Skeletal muscle cell (primary cell): Measurements from ENCODE around the gene SARS1.

Experiments used
- DNase-seq: peaks from one replicate; pipeline ENCODE4 v3.0.0-alpha.2; 2010; ENCODE audit warnings: low read depth
- H3K4me3 ChIP-seq: 2 replicates; pipeline ENCODE4 v1.5.1; 2011; ENCODE audit warnings: low read depth, mild to moderate bottlenecking, control low read depth, low read length, moderate library complexity

Gene SARS1

GRCh38 chr1:109247401-109248365 is 34.0 kb downstream of the SARS1 start:
- DNase-seq, result no peak
- no peak overlapping the region for H3K4me3 ChIP-seq

DNA sequence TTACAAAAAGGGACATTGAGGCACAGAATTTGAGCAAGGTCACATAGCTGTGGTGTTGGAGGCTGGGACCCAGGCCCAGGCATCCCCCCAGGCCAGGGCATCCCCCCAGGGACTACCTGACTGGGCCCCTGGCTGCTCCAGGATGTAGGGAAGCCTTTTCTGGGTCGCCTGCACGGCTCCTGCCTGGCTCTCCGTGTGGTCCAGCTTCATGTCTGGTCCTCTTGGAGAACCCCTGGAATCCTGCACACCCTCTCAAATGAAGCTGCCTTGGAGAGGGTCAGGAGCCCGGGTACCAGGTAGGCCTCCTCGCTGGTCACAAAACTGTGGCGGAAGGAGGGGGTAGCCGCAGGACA is 34.7 kb downstream of the SARS1 start:
- H3K4me3 ChIP-seq, result no peak overlapping the region
- no peak for DNase-seq

- peak within 1 kb of the TSS; percentile 41 for H3K4me3 ChIP-seq
- no peak for DNase-seq
Measured at GRCh38 chr1:109248797-109249629, 35.3 kb downstream of the SARS1 start, which contains the start of gene CELSR2. TSS of gene CELSR2 (plus strand) at chr1:109249539. CDS start at chr1:109250080, 541 bp downstream.

DNA sequence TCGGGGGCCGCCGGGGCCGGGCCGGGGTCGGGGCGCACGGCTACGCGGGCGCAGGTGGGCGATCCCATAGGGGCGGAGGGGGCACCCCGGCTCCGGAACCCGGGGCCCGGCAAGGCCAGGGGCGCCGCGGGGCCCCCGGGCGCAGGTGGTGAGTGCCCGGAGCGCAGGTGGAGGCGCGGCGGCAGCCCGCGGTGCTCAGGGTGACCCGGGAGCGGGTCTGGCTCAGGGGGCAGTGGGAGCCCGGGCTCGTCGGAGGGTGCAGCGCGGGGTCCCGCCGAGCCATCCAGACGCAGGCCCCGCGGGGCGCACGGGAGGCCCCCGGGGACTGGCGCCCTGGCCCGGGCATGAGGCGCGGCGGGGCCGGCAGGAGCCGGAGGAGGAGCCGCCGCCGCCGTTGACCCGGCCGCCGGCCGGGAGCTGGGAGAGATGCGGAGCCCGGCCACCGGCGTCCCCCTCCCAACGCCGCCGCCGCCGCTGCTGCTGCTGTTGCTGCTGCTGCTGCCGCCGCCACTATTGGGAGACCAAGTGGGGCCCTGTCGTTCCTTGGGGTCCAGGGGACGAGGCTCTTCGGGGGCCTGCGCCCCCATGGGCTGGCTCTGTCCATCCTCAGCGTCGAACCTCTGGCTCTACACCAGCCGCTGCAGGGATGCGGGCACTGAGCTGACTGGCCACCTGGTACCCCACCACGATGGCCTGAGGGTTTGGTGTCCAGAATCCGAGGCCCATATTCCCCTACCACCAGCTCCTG is 36.1 kb downstream of the SARS1 start:
- H3K4me3 ChIP-seq, result peak overlapping the region; percentile 41
- no peak for DNase-seq

DNA sequence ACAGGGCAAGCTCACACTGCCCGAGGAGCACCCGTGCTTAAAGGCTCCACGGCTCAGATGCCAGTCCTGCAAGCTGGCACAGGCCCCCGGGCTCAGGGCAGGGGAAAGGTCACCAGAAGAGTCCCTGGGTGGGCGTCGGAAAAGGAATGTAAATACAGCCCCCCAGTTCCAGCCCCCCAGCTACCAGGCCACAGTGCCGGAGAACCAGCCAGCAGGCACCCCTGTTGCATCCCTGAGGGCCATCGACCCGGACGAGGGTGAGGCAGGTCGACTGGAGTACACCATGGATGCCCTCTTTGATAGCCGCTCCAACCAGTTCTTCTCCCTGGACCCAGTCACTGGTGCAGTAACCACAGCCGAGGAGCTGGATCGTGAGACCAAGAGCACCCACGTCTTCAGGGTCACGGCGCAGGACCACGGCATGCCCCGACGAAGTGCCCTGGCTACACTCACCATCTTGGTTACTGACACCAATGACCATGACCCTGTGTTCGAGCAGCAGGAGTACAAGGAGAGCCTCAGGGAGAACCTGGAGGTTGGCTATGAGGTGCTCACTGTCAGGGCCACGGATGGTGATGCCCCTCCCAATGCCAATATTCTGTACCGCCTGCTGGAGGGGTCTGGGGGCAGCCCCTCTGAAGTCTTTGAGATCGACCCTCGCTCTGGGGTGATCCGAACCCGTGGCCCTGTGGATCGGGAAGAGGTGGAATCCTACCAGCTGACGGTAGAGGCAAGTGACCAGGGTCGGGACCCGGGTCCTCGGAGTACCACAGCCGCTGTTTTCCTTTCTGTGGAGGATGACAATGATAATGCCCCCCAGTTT is 36.9 kb downstream of the SARS1 start:
- H3K4me3 ChIP-seq, result no peak overlapping the region
- DNase-seq, result no peak

DNA sequence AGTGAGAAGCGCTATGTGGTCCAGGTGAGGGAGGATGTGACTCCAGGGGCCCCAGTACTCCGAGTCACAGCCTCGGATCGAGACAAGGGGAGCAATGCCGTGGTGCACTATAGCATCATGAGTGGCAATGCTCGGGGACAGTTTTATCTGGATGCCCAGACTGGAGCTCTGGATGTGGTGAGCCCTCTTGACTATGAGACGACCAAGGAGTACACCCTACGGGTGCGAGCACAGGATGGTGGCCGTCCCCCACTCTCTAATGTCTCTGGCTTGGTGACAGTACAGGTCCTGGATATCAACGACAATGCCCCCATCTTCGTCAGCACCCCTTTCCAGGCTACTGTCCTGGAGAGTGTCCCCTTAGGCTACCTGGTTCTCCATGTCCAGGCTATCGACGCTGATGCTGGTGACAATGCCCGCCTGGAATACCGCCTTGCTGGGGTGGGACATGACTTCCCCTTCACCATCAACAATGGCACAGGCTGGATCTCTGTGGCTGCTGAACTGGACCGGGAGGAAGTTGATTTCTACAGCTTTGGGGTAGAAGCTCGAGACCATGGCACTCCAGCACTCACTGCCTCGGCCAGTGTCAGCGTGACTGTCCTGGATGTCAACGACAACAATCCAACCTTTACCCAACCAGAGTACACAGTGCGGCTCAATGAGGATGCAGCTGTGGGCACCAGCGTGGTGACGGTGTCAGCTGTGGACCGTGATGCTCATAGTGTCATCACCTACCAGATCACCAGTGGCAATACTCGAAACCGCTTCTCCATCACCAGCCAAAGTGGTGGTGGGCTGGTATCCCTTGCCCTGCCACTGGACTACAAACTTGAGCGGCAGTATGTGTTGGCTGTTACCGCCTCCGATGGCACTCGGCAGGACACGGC is 37.8 kb downstream of the SARS1 start:
- DNase-seq, result no peak
- H3K4me3 ChIP-seq, result no peak overlapping the region

GRCh38 chr1:109252167-109252892 is 38.6 kb downstream of the SARS1 start:
- H3K4me3 ChIP-seq, result no peak overlapping the region
- no peak for DNase-seq

DNA sequence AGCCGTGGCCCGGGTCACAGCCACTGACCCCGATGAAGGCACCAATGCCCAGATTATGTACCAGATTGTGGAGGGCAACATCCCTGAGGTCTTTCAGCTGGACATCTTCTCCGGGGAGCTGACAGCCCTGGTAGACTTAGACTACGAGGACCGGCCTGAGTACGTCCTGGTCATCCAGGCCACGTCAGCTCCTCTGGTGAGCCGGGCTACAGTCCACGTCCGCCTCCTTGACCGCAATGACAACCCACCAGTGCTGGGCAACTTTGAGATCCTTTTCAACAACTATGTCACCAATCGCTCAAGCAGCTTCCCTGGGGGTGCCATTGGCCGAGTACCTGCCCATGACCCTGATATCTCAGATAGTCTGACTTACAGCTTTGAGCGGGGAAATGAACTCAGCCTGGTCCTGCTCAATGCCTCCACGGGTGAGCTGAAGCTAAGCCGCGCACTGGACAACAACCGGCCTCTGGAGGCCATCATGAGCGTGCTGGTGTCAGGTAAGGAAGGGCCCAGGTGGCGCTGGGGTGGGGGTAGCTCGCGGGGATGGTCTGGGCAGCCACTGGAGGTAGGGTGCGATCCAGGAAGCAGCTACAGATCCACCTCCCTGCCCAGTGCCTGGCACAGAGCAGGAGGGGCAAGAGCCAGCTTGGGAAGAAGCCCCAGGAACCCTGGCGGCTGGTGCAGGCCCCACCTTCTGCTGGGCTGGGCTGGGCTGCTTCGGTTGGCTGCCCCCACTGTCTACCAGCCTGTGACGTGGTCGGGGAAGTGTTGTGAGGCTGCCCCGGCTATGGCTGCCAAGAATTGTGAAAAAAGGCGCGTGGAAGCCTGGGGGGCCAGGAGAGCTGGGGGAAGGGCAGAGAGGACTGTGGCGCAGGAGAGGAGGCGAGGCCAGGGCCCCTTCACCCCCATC is 39.4 kb downstream of the SARS1 start:
- H3K4me3 ChIP-seq, result no peak overlapping the region
- DNase-seq, result no peak

DNA sequence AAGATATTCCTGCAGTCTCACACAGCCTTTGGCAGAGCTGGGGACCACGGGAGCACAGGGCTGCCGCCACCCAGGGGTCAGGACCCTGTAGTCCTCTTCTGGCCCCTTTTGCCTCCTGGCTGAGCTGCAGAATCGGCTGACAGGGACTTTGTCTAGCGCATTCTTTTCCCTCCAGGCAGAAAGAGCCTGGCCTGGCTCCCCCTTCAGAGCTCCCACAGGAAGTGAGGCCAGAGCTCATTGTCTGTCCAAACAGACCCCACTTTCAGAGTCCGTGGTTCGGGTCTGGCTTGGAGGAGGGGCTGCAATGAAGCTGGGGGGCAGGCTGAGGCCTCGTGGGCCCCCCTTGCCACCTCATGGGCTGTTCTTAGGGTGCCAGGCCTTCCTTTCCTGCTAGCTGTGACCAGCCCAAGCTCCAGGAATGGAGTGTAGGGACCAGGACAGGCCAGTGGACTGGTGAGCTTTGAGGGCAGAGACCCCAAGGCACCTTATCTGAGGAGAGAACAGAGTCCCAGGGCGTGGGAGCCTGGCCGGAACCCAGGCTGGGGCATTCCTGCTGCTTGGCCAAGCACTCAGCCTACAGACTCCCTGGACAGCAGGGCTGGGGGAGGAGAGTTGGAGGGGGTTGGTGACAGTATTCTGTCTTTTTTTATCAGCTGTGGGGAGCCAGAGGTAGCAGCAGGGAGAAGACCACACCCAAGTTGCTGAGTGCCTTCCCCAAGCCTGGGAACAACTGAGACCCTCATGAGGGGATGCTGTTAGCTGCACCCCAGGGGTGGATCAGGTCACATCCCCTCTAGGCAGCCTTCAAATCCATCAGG is 40.3 kb downstream of the SARS1 start:
- no peak overlapping the region for H3K4me3 ChIP-seq
- no peak for DNase-seq

GRCh38 chr1:109254621-109255096 is 40.9 kb downstream of the SARS1 start:
- no peak for DNase-seq
- H3K4me3 ChIP-seq, result no peak overlapping the region

DNA sequence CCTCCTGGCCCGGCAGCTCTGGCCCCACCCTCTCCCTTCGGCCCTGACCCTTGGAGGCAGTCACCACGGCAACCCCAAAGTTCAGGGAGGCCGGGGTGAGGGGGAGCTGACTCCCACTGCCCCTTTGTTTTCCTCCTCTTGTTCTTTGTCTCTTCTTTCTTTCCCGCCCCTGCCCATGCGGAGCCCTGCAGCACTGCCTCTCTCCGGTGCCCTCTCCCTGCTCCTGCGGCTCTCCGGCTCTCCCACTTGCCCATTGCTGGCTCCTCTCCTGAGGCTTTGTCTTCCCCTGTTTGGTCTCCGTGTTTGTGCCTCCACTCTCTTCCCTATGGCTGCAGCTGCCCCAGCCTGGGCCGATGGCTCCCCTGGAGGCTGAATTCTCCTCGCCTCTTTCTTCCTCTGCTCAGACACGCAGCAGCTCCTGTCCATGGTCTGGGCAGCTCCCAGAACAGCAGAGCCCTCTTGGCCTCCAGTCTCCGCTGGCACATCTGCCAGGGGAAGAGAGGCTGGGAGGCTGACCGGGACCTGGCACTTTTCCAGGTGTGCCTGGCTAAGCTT is 41.5 kb downstream of the SARS1 start:
- DNase-seq, result no peak
- no peak overlapping the region for H3K4me3 ChIP-seq

DNA sequence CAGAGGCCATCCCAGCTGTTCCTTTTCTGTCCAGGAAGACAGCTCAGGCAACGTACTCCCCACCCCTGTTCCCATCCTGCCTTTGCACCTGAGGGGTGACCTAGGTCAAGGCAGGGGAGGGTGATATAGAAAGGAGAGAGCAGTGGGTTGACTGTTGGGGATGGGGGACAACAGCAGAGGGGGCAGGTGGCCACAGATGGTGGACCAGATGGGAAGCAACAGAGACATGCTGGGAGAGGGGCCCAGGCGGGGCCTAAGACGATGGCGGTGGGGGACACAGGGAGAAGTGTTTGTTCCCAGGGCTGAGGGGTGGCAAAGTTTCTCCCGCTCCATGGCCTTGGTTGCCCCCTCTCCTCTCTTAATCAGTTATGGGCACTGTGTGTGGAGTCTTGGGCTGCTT is 42.0 kb downstream of the SARS1 start:
- DNase-seq, result no peak
- H3K4me3 ChIP-seq, result no peak overlapping the region

DNA sequence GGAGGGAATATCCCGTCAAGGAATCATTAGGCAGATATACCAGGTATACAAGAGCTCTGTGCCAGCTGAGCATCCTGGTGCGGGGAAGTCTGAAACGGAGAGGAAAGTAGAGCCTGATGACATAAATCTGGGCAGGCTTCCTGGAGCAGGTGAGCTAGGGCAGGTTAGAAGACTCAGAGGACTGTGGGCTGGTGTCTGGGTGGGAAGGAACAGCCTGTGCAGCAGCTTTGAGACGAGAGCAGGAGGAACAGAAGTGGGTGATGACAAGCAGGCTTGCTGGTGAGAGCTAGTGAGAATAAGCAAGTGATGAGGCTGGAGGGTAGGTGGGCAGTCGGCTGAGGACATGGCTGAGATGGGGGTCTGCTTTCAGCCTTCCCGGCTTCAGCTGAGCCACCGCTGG is 42.4 kb downstream of the SARS1 start:
- H3K4me3 ChIP-seq, result no peak overlapping the region
- DNase-seq, result no peak

- DNase-seq, result no peak
- no peak overlapping the region for H3K4me3 ChIP-seq
Measured at GRCh38 chr1:109256971-109257681, 43.4 kb downstream of the SARS1 start.
